Measurements from ENCODE around the gene RIPOR2.
"Not testable (repeated sequence)": the region's sequence is repeated elsewhere in the genome, so short reads cannot be mapped to it uniquely, and the experiment has no call there.

The RIPOR2 gene

DNA sequence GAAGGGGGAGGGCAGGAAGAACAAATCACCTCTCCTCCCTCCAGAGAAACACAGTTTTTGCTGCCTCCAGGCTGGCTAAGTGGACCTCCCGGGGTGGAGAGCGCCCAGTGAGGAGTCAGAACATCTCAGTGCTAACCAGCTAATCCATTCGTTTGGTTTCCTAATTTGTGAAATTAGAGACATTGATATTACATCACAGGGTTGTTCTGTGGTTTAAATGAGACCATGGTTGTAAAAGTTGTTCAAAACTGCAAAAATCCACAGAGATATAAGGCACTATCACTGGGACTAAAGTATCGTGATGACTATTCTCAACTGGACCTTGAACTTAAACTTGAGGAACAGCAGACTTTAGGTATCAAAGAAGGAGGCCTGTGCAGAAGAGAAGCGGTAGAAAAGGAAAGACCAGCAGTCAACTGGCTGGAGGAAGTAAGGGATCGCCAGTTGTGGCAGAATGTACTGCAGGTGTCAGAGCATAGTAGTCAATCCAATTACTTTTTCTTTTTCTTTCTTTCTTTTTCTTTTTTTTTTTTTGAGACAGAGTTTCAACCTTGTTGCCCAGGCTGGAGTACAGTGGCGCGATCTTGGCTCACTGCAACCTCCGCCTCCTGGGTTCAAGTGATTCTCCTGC is 33.9 kb downstream of the RIPOR2 start:
- DNase-seq = no peak

DNA sequence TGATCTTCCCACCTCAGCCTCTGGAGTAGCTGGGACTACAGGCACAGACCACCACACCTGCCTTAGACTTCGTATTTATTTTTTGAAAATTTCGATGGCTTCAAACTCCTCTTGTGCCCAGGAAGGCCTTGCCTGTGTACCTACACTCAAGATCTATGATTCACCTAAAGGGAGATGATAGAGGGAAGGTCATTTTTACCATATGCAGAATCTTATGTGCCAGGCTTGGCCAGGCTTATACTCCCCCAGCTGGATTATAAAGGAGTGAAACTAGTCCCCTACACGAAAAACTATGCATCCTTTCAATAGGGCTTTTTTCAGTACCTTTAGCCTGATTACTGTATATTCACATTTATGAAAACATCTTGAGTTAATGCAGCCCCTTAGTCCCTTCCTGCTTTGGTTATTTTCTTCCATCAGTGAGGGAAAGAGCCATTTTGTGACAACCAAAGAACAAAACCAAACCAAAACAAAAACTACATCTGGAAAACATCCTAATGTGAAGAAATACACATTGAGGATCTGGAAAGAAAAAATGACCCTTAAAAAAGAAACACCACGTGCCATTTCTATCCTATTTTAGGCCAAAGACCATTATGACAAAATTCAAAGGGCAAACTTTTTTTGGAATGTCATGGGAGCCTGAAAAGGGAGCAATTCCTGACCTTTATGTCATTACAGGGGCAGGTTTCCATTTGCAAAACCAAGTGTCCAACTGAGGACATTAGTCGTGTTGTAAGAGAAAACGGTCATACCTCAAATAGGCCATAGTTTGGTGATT is 34.7 kb downstream of the RIPOR2 start:
- no peak for DNase-seq

DNA sequence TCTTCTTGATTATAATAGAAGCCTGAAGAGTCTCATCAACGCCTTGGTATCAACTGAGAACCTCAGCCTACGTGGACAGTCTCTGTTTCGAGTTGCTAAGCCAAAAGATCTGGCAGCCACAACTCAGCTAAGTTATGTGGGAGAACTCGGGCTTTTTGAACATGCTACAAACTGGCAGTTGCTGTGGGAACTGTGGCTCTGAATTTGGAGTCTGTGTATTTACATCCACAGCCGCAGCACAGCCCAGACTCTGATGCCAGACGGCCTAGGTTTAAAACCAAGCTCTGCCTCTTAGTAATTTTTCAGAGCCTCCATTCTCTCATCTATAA is 35.8 kb downstream of the RIPOR2 start:
- DNase-seq = peak; percentile 58

DNA sequence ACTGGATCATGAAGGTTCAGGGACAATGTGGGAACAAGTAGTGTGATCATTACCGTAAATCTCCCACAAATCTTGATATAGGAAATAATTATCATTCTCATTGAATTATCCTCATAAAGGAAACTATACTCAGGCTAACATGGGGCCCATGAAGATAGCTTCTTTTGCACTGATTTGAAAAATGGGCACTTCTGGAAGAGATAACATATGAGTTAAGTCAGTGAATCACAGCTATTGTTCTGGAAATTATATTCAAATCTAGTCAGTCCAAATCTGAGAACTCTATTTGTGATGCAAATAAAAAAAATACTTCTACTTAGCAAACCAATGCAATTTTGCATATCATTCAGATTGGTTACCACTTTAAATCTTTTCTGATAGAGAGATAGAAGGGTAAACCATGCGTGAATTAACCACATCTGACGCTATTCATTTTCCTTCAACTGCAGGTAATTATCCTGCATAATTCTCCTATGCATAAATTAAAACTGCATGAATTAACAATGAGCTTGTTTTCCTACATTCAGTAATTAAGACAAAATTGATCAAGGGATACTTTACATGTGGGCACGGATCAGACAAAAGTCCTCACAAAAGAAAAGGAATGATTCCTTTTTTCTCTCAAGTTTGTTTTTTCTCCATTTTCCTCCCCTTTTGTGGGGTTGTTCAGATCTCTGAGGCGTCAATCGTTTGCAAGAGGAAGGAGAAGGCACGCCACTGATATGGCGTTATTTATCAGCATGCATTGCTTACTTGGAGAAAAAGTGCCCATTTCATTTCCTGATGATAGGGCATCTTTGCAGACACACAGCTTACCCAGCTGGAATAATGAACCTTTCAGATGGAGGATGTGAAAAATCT is 36.4 kb downstream of the RIPOR2 start:
- DNase-seq = no peak

DNA sequence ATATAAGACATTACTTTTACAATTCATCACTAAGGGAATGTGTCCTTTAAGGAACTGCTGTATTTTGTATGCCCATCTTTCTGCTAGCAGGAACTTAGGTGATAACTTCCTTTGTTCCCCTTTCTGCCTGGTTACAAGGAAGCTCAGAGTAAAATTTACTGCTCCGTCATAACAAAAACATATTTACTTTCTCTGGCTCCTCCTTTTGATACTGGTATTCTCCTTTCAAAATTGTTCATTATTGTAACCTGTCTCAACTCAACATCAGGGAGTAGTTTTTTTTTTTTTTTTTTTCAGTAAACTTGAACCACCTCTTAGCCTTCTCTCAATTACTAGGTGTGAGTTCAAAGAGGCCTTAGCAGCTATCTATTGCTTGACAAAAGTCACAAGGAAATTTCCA is 37.1 kb downstream of the RIPOR2 start:
- DNase-seq = no peak

DNA sequence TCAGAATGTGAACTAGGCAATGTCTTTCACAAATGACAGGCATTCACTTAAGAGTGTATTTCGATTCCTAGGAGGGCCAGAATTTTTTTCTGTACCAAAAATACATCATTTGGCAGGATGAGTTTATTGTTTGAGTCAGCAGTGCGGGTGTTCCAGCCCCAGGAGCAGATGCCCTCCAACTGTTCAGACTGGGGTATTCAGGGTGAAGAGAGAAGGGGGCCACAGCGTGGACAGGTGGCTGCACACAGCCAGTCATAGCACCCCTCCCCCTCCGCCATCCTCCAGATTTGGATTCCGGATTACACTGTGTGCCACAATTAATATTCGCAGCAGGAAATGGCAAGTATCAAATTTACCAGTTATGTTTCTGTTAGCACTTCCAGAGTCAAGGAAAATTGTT is 38.6 kb downstream of the RIPOR2 start:
- no peak for DNase-seq

DNA sequence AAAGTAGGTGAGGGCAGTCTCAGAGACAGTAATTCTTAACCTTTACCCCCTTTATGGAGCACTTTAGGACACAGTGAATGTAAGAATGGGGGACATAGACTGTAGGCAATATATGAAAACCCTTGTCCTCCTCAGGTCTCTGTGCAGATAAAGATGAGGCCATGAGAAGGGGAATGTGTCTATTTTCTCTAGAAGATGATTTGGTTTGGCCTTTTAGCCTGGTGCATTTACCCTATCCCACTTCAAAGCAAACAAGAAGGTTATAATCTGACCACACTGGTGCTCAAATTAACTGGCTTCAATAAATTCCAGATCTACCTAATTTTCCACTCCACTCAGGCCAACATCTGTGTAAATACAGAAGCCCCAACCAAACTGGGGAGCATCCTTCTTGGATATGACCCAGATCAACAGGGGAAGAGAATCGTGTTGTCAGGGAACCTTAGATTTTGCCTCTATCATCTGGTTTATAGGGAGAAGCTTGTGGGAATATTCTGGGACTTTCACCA is 42.4 kb downstream of the RIPOR2 start:
- no peak for DNase-seq

DNA sequence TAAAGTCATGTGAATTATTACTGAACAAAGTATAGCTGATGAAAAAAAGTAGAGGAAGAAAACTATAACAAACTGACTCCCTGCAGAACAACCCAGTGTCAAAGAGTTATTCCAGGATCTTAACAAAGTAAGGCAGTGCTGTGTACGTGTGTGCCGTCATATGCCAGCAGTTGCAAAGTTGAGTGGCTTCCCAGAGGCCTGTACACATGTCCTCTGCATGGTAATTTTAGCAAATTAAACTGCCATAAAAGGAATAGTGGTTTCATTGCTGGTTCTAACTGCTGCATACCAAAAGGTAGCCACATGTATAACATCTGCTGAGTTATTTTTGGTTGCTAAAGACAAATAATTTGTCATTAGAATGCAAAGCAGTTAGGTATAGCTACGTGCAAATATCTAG is 44.8 kb downstream of the RIPOR2 start:
- DNase-seq = no peak

DNA sequence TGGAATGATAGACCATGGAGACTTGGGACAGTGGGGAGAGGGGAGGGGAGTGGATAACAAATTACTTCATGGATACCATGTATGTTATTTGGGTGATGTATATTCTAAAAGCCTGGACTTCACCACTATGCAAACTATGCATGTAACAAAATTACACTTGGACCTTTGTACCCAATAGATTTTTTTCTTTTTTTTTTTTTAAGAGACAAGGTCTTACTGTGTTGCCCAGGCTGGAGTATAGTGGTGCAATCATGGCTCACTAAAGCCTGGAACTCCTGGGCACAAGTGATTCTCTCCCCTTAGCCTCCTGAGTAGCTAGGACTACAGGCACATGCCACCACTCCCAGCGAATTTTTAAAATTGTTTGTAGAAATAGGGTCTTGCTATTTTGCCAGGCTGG is 45.3 kb downstream of the RIPOR2 start:
- DNase-seq = no peak

DNA sequence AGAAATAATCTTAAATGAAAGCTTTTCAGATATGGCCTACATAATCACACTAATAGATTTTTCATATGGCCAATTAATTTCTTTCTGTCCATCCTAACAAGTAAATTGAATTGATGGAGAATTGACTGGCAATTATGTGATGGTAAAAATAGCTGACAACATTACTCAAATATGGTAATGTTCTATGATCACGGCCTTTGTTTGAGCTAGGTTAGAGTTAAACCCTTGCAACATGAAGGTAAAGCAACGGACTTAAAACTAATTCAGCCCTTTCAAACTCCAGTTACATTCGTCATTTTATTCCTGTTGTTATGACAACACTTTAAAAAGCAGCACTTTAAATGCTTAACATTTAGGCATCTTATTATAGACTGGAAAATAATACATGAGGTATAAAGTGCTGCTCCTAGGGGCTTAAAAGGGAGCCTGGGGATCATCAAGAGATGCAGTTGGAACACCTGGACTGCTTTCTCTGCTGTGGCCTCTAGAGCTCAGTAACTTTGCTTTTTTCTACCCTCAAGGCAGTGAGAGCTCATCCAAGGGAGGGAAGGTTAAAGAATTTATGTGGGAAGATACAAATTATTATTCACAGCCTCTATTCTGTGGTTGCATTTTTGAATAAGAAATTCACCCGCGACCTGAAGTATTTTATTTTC is 46.9 kb downstream of the RIPOR2 start:
- DNase-seq = no peak

DNA sequence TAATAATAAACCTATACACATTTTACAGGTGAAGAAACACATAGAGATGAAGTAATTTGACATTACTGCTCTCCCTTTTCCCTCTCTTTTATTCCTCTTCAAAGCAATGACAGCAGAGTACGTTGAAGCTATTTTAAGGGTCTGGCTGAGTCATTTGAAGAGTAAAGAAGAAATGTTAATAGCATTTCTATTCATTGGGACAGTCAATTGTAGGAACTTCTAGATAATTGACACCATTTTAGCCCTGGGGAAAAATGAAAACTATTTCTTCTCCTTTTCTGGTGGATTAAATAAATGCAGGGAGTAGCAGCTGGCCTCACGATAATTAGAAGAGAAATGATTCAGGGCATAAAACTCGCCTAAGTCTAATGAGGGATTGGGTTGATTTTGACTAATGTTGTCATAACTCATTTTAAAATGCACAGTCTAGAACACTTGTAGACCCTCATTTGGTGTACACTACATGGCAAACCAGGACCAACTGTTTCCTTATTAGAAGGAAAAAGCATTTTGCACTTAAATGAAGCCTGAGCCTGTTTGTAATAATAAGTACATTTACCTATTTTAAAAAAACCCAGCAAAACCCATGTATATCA is 48.1 kb downstream of the RIPOR2 start:
- DNase-seq = no peak

DNA sequence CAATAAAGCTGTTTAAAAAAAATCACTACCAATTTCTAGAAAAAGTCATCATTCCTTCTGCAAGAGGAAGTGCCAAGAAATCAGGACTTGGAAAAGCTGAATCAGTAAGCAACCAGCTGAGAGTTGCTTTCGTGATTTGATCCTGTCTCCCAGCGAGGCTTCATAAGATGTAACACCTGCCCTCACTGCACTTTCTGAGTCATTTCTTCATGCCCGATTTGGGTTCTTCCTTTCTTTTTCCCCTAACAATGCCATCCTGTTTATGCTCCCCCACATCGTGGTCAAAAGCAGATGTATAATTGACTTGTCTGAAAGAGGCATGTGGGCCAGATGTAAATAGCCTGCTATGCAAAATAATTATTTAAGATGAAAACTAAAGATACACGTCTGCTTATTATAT is 52.1 kb downstream of the RIPOR2 start:
- DNase-seq = peak; percentile 44

DNA sequence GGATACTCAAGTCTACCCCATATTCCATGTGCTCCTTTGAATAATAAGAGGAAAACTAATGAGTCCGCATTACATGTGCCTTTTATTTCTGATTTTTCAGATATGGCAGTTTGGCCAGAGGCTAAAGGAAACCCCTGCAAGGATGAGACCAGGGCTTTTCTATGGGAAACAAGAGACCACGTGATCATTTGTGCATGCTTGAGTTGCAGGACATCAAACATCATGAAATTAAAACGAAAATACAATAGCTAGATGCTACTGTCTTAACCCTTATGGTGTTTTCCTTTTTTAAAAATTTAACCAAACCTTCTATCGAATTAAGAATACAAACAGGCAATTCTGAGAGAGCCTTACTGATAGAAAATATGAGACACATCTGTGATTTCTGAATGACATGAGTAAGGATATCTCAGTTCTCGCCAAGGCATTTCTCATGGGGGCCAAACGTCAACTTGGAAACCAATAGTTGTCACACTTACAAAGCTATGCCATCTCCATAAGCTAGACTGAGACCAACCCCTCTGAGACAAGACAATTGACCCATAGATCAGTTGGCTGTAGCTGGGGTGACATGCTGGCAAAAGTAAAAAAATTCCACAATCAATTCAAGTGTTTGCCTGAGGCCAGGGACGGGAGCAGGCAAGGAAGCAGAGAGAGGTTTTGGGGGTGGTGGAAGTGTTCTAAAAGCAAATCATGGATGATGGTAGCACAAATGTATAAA is 52.8 kb downstream of the RIPOR2 start:
- DNase-seq = peak; percentile 21

DNA sequence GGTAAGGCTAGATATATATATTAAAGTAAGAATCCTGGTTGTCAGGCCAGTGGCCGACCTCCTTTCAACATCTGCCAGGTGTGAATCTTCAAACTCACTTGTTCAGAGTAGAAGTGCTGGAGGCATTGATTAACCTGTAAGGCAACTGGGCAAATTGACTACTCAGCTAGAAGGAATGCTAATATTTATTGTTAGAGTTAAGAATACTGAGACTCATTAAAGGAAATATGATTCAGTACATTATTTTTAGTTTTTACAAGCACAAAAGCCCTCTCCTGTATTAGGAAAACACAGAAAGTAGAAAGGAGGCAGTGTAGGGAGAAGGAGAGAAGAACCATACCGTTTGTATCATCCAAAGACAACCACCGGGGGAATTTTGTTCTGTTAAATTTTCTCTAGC is 53.5 kb downstream of the RIPOR2 start:
- DNase-seq = no peak

DNA sequence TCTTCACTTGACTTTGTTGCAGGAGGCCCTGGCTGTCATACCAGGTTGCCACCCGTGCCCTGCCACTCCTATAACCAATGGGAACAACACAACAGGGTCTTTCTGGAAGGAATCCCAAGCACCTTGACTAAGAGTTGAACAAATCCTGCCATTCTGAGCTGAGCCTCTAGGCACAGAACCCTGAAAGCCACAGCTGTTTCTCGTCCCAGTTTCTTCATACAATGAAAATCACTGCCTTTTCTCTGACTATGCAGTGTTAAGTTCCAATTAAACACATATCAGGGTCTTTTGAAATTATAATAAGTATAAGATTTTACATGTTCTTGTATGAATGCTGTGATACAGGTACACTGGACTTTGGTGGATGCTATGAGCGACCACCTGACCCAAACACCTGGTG is 54.4 kb downstream of the RIPOR2 start:
- no peak for DNase-seq

DNA sequence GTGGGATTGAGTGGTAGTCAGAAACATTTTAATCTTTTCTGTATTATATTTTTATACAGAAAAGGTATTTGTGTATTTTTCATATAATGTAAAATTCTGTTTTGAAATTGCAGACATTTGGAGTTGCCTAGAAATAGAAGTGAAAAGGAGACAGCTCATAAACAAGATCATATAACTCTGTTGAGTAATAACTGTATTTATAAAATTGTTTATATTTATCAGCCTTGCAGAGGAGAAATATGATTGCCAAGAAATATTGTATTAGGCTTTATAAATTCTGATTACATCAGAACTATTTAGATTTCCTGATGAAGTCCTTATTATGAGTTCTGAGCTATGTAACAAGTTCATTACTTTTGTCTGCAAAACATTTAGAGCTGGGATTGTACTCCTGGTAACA is 55.3 kb downstream of the RIPOR2 start:
- DNase-seq = no peak

DNA sequence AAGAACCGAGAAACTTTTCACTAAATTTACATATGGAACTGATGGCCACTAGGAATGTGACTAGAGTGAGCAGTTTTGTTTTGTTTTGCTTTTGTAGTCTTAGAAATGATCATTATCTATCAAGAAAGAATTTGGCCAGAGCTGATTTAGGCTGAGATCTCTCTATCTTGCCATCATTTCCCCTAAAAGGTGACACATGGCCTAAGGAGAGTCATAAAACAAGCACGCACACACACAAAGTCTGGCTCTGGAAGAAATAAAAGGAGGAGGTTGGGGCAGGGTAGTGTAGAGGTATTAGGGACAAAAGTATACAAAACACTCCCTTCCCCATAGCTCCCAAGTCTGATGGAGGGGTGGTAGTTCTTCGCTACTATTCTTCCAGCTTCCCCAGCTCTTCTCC is 56.4 kb downstream of the RIPOR2 start:
- DNase-seq = no peak

DNA sequence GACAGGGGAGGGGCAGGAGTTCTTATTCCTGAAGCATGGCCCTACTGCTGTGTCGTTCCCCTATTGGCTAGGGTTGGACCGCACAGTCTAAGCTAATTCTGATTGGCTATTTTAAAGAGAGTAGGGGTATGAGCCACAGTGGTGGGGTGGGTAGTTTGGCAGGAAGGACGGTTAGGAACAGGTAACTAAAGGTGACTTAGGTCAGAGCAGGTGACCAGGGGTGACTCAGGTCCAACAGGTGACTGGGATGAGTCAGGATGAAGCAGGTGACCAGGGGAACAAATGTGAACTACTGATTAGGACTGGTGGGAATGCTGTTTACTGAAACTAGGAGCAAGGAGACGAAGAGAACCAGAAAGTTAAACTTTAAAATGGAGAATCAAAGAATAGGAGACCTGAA is 58.0 kb downstream of the RIPOR2 start:
- not testable (repeated sequence) for DNase-seq

DNA sequence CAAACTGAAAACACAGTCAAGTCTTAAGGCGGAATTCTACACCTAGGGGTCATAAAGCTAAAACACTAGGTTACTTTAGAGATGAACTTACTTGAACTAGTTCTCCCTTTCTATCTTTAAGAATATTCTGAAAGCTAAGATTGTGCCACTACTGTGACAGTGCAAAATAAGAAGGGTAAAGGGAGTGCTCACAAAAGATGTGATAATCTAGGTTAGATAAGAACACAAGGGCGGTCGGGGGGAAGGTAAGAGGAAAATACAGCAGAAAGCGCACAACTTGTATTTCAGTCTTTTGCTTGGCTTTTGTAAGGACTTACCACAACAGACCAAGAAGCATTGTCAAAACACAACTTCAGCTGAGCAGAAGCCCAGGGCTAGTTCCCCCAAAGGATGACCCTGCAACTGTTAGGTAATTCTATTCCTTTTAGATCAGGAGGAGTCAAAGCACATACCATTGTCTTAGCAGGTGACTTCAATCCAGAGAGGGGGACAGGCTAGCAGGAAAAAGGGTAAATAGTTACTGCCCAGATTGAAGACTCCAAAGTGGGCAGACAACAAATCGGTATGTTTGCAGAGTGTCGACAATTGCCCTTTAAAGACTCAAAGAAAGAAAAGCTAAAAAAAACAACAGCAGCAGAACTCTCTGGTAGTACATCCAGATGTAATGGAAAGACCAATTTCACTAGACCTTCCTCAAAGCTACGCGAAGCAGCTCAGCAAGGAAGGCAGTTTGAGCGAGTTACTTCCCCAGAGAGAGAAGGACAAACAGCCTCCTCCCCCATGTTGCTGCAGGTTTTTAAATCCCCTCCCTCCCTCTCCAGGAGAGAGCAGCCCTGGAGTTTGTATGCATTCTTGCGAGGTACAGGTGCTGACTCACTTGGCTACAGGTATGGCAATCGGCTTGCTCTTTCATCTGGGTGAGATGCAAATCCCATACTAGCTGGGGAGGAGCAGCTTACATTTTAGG is 59.0 kb downstream of the RIPOR2 start:
- no peak for DNase-seq

DNA sequence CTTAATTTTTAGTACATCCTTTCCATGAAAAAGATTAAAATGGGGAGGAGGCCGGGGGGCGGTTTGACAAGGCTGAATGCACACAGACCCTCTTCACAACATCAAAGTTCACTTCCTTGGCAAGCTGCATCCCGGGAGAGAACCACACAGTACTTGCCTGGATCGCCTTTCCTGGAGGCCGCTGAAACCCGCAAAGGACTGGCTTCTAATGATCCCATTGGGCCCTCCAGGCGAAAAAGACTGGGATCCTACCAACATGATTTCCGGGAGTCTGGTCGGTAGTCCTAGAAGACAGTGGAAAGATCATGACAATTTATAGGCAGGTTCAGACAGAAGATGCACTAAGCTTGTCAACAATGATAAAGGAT is 60.2 kb downstream of the RIPOR2 start:
- no peak for DNase-seq
